Stomach smooth muscle (tissue), 2 donors: ENCODE measurements around the gene NIPAL4.
"Not testable (repeated sequence)": the region's sequence is repeated elsewhere in the genome, so short reads cannot be mapped to it uniquely, and the experiment has no call there.

Source experiments
- H3K27ac ChIP-seq: one replicate; pipeline ENCODE4 v1.7.0; 2013; ENCODE audit warnings: mild to moderate bottlenecking, low read length, inconsistent platforms
- H3K27me3 ChIP-seq, 2 donors: one replicate each; pipeline ENCODE4 v1.7.0; 2013; ENCODE audit warnings: low read length in 2 of 2; ENCODE audit not compliant: insufficient read depth in 2 of 2, control insufficient read depth in 1 of 2
- H3K36me3 ChIP-seq, 2 donors: one replicate each; pipeline ENCODE4 v1.7.0; 2013; ENCODE audit warnings: low read length in 2 of 2; ENCODE audit not compliant: control insufficient read depth in 2 of 2, insufficient read depth in 2 of 2
- H3K4me1 ChIP-seq: one replicate; pipeline ENCODE4 v1.7.0; 2013; ENCODE audit warnings: low read length; ENCODE audit not compliant: control insufficient read depth, insufficient read depth
- H3K4me3 ChIP-seq, 2 donors: one replicate each; pipeline ENCODE4 v1.7.0; 2013; ENCODE audit warnings: low read length in 2 of 2
- H3K9ac ChIP-seq, 2 donors: one replicate each; pipeline ENCODE4 v1.7.0; 2013; ENCODE audit warnings: low read length in 2 of 2, mild to moderate bottlenecking in 1 of 2
- H3K9me3 ChIP-seq, 2 donors: one replicate each; pipeline ENCODE4 v1.7.0; 2013; ENCODE audit warnings: low read length in 2 of 2; ENCODE audit not compliant: control insufficient read depth in 2 of 2
- donor health status: healthy.
- donor health status: Pancreatic carcinoma.

The NIPAL4 gene

DNA sequence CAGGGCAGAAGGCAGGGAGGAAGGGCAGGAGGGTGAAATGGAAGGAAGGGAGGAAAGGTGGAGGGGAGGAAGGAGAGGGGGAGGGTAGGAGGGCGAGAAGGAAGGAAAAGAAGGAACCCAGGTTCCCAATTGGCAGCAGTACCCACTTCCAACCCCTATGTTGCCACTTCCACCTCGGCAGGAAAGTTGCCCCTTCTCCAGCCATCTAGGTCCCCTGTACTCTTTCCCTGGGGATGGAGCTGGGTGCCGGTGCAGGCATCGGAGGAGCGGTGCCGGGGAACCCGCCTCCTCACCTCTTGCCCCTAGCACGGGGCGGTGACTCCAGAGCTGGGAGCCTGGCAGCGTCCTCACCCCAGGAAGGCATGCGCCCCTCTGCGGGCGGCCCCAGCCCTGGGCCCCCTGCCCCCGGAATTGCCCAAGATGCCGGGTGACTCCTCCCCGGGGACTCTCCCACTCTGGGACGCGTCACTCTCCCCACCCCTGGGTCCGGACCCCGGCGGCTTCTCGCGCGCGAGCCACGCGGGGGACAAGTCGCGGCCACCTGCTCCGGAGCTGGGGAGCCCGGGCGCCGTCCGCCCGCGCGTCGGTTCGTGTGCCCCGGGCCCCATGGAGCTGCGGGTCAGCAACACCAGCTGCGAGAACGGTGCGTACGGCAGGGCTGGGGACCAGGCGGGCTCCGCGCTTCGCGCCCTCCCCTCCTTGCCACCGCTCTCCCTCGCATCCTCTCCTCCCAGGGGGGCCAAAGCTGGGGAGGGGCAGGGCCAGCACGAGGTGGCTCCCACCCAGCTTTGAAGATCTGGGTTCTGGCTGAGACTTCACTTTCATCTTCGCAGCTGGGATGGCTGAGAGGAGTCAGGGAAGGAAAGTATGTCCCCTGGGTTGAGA is at the start of gene NIPAL4:
NIPAL4 (plus strand) TSS at position 499 of the 885 bp plus-strand sequence; CDS start at position 607, 108 bp downstream.
- H3K36me3 ChIP-seq = peaks cover 3 to 4% of the 10 kb centered on the region in 2 donors
- peak within 1 kb of the TSS; percentile 73 to 83 for H3K9ac ChIP-seq
- H3K27me3 ChIP-seq = no peaks in the 10 kb centered on the region
- peaks cover 55% of the 10 kb centered on the region for H3K4me1 ChIP-seq
- H3K9me3 ChIP-seq = no peaks in the 10 kb centered on the region
- H3K27ac ChIP-seq = peak within 1 kb of the TSS; percentile 62
- peak within 1 kb of the TSS; percentile 54 to 77 for H3K4me3 ChIP-seq

DNA sequence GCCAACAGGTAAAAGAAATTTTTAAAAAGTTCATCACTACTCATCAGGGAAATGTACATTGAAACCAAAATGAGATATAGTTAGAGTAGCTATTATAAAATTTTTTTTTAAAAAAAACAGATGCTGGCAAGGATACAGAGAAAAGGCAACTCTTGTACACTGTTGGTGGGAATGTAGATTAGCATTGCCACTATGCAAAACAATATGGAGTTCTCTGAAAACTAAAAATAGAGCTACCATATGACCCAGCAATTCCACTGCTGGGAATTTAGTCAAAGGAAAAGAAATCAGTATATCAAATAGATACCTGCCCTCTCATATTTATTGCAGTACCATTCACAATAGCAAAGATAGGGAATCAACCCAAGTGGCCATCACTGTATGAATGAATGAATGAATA is 44.2 kb upstream of the NIPAL4 start:
- Histone ChIP-seq H3K4me3 (no peak overlapping the region), H3K36me3 (no peaks in the 10 kb centered on the region), H3K27me3 (no peaks in the 10 kb centered on the region), H3K9me3 (peaks cover 0 to 2% of the 10 kb centered on the region in 2 donors), H3K27ac (no peak overlapping the region), H3K4me1 (no peaks in the 10 kb centered on the region), H3K9ac (no peak overlapping the region)

DNA sequence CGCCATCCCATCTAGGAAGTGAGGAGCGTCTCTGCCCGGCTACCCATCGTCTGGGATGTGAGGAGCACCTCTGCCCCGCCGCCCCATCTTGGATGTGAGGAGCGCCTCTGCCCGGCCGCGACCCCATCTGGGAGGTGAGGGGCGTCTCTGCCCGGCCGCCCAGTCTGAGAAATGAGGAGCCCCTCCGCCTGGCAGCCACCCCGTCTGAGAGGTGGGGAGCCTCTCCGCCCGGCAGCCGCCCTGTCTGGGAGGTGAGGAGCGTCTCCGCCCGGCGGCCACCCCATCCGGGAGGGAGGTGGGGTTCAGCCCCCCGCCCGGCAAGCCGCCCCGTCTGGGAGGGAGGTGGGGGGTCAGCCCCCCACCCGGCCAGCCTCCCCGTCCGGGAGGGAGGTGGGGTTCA is 40.5 kb upstream of the NIPAL4 start:
- not testable (repeated sequence) for H3K9ac ChIP-seq, H3K4me3 ChIP-seq, H3K4me1 ChIP-seq, H3K27me3 ChIP-seq, H3K27ac ChIP-seq, H3K9me3 ChIP-seq, H3K36me3 ChIP-seq

DNA sequence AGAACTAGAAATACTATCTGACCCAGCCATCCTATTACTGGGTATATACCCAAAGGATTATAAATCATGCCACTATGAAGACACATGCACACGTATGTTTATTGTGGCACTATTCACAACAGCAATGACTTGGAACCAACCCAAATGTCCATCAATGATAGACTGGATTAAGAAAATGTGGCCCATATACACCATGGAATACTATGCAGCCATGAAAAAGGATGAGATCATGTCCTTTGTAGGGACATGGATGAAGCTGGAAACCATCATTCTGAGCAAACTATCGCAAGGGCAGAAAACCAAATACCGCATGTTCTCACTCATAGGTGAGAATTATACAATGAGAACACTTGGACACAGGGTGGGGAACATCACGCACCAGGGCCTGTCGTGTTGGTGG is 30.1 kb upstream of the NIPAL4 start:
- not testable (repeated sequence) for H3K27ac ChIP-seq, H3K9ac ChIP-seq, H3K9me3 ChIP-seq, H3K27me3 ChIP-seq, H3K36me3 ChIP-seq, H3K4me3 ChIP-seq, H3K4me1 ChIP-seq

DNA sequence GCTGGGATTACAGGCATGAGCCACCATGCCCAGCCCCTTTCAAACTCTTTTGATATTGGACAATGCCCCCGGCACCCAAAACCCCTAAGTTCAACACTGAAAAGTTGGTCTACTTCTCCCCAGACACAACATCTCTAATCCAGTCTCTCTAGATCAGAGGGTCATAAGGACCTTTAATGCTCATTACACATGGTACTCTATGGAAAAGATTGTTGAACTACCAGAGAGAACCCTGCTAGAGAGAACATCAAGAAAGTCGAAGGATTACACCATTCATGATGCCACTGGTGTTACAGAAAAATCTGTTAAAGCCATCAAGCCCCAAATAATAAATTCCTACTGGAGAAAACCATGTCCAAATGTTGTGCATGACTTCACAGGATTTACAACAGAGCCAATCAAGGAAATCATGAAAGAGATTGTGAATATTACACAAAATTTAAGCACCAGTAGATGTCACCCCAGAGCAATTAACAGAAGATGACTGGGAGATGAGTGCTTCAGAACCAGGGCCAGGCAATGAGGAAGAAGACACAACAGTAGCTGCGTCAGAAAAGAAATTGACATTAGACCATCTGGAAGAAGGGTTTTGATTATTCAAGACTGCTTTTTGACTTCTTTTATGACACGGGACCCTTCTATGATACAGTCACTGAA is 28.3 kb upstream of the NIPAL4 start:
- Histone ChIP-seq H3K4me1 (peaks cover 2% of the 10 kb centered on the region), H3K36me3 (no peaks in the 10 kb centered on the region), H3K27ac (no peak overlapping the region), H3K9ac (peak overlapping the region in 1 of 2 donors; percentile 21), H3K9me3 (no peaks in the 10 kb centered on the region), H3K4me3 (no peak overlapping the region), H3K27me3 (no peaks in the 10 kb centered on the region)

DNA sequence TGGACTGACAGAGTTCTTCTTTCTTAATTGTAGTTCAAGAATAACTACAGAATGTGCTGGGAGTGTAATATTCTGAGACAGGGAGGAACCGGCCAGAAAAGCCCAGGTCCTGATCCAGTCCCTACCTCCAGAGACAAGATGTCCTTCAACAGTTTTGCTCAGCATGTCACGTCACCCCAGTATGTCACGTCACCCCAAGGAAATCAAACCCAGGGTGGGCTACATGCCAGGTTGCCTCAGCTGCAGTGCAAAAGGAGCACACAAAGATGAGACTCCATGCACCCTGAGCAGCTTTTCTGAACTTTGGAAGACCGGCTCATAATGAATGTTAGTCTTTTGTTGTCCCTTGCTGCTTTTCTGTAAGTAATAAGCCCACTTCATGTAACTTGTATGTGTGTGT is 25.9 kb upstream of the NIPAL4 start:
- no peak overlapping the region for H3K27ac ChIP-seq

DNA sequence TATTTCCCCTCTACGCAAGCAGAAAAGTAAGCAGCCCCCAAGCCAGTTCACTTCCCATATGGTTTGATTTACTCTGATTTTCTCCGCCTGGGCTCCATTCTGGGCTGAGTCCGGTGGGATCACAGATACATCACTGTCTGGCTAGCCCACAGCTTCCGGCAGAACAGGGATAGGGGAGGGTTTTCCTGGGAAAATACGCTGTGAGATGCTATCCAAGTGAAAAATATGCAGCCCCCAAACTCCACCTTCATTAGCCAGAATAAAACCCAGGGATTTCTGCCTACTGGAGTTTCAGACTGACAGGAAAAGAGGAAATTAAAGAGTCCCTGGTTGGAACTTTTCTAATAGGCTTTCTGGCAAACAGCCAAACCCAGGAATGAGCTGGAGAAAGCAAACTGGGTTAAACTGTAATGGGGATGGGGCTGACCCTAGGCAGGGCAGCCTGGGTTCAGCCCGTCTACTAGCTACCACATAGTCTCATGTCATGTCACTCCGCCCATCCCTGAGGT is 16.9 kb upstream of the NIPAL4 start:
- no peaks in the 10 kb centered on the region for H3K27me3 ChIP-seq
- H3K36me3 ChIP-seq = no peaks in the 10 kb centered on the region
- no peak overlapping the region for H3K9ac ChIP-seq
- no peaks in the 10 kb centered on the region for H3K4me1 ChIP-seq
- H3K9me3 ChIP-seq = no peaks in the 10 kb centered on the region
- no peak overlapping the region for H3K4me3 ChIP-seq
- no peak overlapping the region for H3K27ac ChIP-seq

More for the DNA sequence above, 25.9 kb upstream of the NIPAL4 start:
- Histone ChIP-seq H3K9ac (no peak overlapping the region), H3K9me3 (no peaks in the 10 kb centered on the region), H3K36me3 (no peaks in the 10 kb centered on the region), H3K27me3 (no peaks in the 10 kb centered on the region), H3K4me1 (peaks cover 2% of the 10 kb centered on the region), H3K4me3 (no peak overlapping the region)

DNA sequence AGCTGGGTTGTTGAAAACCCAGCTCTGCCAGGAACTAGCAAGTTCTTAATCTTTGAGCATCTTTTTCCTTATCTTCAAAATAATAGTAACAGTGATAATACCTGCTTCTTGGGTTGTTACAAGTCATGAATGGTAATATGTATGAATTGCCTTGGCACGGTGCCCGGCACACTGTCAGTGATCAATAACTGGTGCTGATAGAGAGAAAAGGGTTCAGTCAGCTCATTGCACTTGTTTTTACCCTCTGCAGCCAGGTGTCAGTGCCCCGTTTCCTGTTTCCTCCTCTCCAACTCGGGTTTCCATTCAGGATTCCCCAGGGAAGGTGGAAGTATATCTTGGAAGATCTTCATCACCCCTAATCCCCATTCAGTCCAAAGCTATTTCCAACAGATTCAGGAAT is 15.8 kb upstream of the NIPAL4 start:
- no peak overlapping the region for H3K9ac ChIP-seq
- H3K4me3 ChIP-seq = no peak overlapping the region
- H3K4me1 ChIP-seq = peaks cover 6% of the 10 kb centered on the region
- H3K9me3 ChIP-seq = no peaks in the 10 kb centered on the region
- H3K36me3 ChIP-seq = no peaks in the 10 kb centered on the region
- no peaks in the 10 kb centered on the region for H3K27me3 ChIP-seq
- no peak overlapping the region for H3K27ac ChIP-seq

DNA sequence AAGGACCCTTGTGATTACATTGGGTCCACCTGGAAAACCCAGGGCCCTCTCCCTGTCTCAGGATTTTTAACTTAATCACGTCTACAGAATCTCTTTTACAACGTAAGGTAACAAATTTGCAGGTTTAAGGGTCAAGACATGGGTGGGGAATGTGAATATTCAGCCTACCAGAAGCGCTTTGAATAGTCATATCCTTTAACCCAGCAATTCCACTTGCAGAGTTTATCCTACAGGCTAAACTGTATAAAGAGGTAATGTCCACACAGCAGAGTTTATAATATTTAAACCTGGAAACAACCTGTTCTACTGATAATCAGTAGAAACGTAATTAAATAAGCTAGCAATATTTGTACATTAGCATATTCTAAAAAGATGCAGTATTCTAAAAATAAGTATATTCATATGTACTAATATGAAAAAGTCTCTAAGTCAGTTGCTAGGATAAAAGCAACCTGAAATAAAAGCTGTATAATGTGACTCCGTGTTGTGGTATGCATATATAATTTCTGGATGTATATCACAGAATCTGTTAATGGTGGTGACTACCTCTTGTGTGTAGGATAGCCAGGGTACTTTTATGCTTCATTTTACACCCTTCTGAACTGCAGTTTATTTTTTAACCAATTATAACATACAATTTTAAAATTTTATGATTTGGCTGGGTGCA is 14.1 kb upstream of the NIPAL4 start:
- Histone ChIP-seq H3K9me3 (no peaks in the 10 kb centered on the region), H3K36me3 (no peaks in the 10 kb centered on the region), H3K27me3 (no peaks in the 10 kb centered on the region), H3K4me3 (no peak overlapping the region), H3K9ac (no peak overlapping the region), H3K4me1 (peaks cover 16% of the 10 kb centered on the region), H3K27ac (no peak overlapping the region)

DNA sequence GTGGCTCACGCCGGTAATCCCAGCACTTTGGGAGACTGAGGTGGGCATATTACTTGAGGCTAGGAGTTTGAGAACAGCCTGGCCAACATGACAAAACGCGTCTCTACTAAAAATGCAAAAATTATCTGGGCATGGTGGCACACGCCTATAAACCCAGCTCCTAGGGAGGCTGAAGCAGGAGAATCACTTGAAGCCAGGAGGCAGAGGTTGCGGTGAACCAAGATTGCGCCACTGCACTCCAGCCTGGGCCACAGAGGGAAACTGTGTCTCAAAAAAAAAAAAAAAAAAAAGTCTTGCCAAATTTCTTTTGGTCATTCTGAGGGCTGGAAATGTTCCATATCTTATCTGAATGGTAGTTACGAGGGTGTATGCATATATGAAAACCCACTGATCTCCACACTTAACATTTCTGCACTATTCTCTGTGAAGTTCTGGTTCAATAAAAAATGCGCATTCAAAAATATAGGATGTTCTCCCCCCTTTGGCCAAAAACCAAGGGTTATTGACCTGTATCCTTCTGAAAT is 13.5 kb upstream of the NIPAL4 start:
- H3K9ac ChIP-seq = no peak overlapping the region
- no peak overlapping the region for H3K27ac ChIP-seq
- H3K36me3 ChIP-seq = no peaks in the 10 kb centered on the region
- no peak overlapping the region for H3K4me3 ChIP-seq
- peaks cover 16% of the 10 kb centered on the region for H3K4me1 ChIP-seq
- H3K27me3 ChIP-seq = no peaks in the 10 kb centered on the region
- H3K9me3 ChIP-seq = no peaks in the 10 kb centered on the region
